ENCODE measurements around the gene RIT2. TPM values are rescaled to one million over a fixed set of nuclear protein-coding genes. Genes with fewer than 3 reads are reported as not detected.

The RIT2 gene
- total and polyA plus RNA-seq, 2 experiments from 2014 or later: not detected

GRCh38 chr18:43158381-43158780 is 42.9 kb upstream of the RIT2 start:
- Histone ChIP-seq H3K9me3 (ENCODE audit: low read depth) (no peaks in the 10 kb centered on the region), H3K4me3 (no peak overlapping the region), H3K27me3 (no peaks in the 10 kb centered on the region), H3K36me3 (no peaks in the 10 kb centered on the region), H3K27ac (no peak overlapping the region), H3K4me1 (ENCODE audit: low read depth) (no peaks in the 10 kb centered on the region)
- DNase-seq (ENCODE audit: low read depth in 1 of 2, low spot score in 1 of 2): no peak
- TF ChIP-seq CTCF (IDR thresholded peaks at IDR 0.05; ENCODE audit: low read depth, low read length): no peak

- Histone ChIP-seq H3K9me3 (ENCODE audit: low read depth) (no peaks in the 10 kb centered on the region), H3K4me3 (no peak overlapping the region), H3K36me3 (no peaks in the 10 kb centered on the region), H3K4me1 (ENCODE audit: low read depth) (no peaks in the 10 kb centered on the region), H3K27ac (no peak overlapping the region), H3K27me3 (no peaks in the 10 kb centered on the region)
- TF ChIP-seq CTCF (IDR thresholded peaks at IDR 0.05; ENCODE audit: low read depth, low read length): no peak
- no peak for DNase-seq (ENCODE audit: low read depth in 1 of 2, low spot score in 1 of 2)
These were observed 40.4 kb upstream of the RIT2 start for GRCh38 chr18:43155842-43156241.

- Histone ChIP-seq H3K9me3 (ENCODE audit: low read depth) (no peaks in the 10 kb centered on the region), H3K4me3 (no peak overlapping the region), H3K27ac (no peak overlapping the region), H3K27me3 (no peaks in the 10 kb centered on the region), H3K4me1 (ENCODE audit: low read depth) (no peaks in the 10 kb centered on the region), H3K36me3 (no peaks in the 10 kb centered on the region)
- TF ChIP-seq CTCF (IDR thresholded peaks at IDR 0.05; ENCODE audit: low read depth, low read length): no peak
- DNase-seq (ENCODE audit: low read depth in 1 of 2, low spot score in 1 of 2): no peak
These were observed 32.7 kb upstream of the RIT2 start for GRCh38 chr18:43148231-43148630.

- Histone ChIP-seq H3K9me3 (ENCODE audit: low read depth) (no peaks in the 10 kb centered on the region), H3K36me3 (no peaks in the 10 kb centered on the region), H3K27ac (no peak overlapping the region), H3K27me3 (no peaks in the 10 kb centered on the region), H3K4me1 (ENCODE audit: low read depth) (no peaks in the 10 kb centered on the region), H3K4me3 (no peak overlapping the region)
- no peak for TF ChIP-seq CTCF (IDR thresholded peaks at IDR 0.05; ENCODE audit: low read depth, low read length)
- no peak for DNase-seq (ENCODE audit: low read depth in 1 of 2, low spot score in 1 of 2)
These were observed 25.7 kb upstream of the RIT2 start for GRCh38 chr18:43141208-43141607.

GRCh38 chr18:43139288-43139946 is 23.9 kb upstream of the RIT2 start:
- H3K9me3 ChIP-seq (ENCODE audit: low read depth): no peaks in the 10 kb centered on the region
- no peak for DNase-seq (ENCODE audit: low read depth in 1 of 2, low spot score in 1 of 2)
- no peak overlapping the region for H3K27ac ChIP-seq
- H3K4me1 ChIP-seq (ENCODE audit: low read depth): no peaks in the 10 kb centered on the region
- no peaks in the 10 kb centered on the region for H3K36me3 ChIP-seq
- no peaks in the 10 kb centered on the region for H3K27me3 ChIP-seq
- H3K4me3 ChIP-seq: no peak overlapping the region
- TF ChIP-seq CTCF (IDR thresholded peaks at IDR 0.05; ENCODE audit: low read depth, low read length): no peak
